Measurements from ENCODE around the gene GRM7. TPM values are rescaled to one million over a fixed set of nuclear protein-coding genes. Genes with fewer than 3 reads are reported as not detected.

The GRM7 gene
- polyA plus RNA-seq, 3 donors, result not detected

- Histone ChIP-seq H3K36me3 (replicated peaks in 1 of 2; ENCODE audit: control insufficient read depth in 1 of 2, insufficient read depth in 2 of 2, low read length in 2 of 2) (no peaks in the 10 kb centered on the region), H2AFZ (ENCODE audit: insufficient read depth, low read depth, low read length, poor library complexity, severe bottlenecking) (no peak overlapping the region), H3K9me3 (replicated peaks in 1 of 2; ENCODE audit: control insufficient read depth in 1 of 2, insufficient read depth in 1 of 2, low read length in 2 of 2) (no peaks in the 10 kb centered on the region), H4K20me1 (ENCODE audit: insufficient read depth, low read length) (no peaks in the 10 kb centered on the region), H3K79me2 (ENCODE audit: insufficient read depth, low read length) (no peaks in the 10 kb centered on the region), H3K4me3 (replicated peaks in 1 of 3; ENCODE audit: low read depth in 2 of 3, low read length in 3 of 3) (no peak overlapping the region), H3K27me3 (ENCODE audit: control insufficient read depth in 2 of 2, insufficient read depth in 2 of 2, low read length in 2 of 2) (no peaks in the 10 kb centered on the region), H3K4me2 (replicated peaks; ENCODE audit: extremely low read depth, low read length, poor library complexity, severe bottlenecking) (no peak overlapping the region), H3K27ac (ENCODE audit: low read depth in 1 of 2, low read length in 2 of 2) (no peak overlapping the region), H3K9ac (ENCODE audit: insufficient read depth, low read length, poor library complexity, severe bottlenecking) (no peak overlapping the region), H3K4me1 (ENCODE audit: control insufficient read depth in 1 of 2, insufficient read depth in 2 of 2, low read length in 2 of 2) (no peaks in the 10 kb centered on the region)
- DNase-seq, result no peak
- intact Hi-C loops (cut with micrococcal nuclease), result no loop called here
- Mint-ChIP-seq H3K4me3 (no peak overlapping the region), H3K9me3 (peaks cover 0 to 5% (median 0%) of the 10 kb centered on the region in 7 donors), H3K36me3 (no peaks in the 10 kb centered on the region), H3K27me3 (ENCODE audit: low read depth in 3 of 3) (no peaks in the 10 kb centered on the region), H3K27ac (no peak overlapping the region), H3K4me1 (no peaks in the 10 kb centered on the region)
- no peak for TF ChIP-seq CTCF (IDR thresholded peaks at IDR 0.05)
- no CpG with 5 or more reads among the region's 3 CpGs for WGBS (ENCODE audit: insufficient coverage)
These were observed 797.4 kb downstream of the GRM7 start for GRCh38 chr3:7658294-7658693.

- H3K36me3 Mint-ChIP-seq, result no peaks in the 10 kb centered on the region
These were observed 798.2 kb downstream of the GRM7 start for GRCh38 chr3:7659079-7659478.

More at GRCh38 chr3:7659079-7659478, 798.2 kb downstream of the GRM7 start:
- H3K27ac ChIP-seq (ENCODE audit: low read depth in 1 of 2, low read length in 2 of 2), result no peak overlapping the region
- no CpG with 5 or more reads among the region's 1 CpG for WGBS (ENCODE audit: insufficient coverage)
- no peaks in the 10 kb centered on the region for H3K36me3 ChIP-seq (replicated peaks in 1 of 2; ENCODE audit: control insufficient read depth in 1 of 2, insufficient read depth in 2 of 2, low read length in 2 of 2)
- no peaks in the 10 kb centered on the region for H4K20me1 ChIP-seq (ENCODE audit: insufficient read depth, low read length)
- H2AFZ ChIP-seq (ENCODE audit: insufficient read depth, low read depth, low read length, poor library complexity, severe bottlenecking), result no peak overlapping the region
- H3K4me2 ChIP-seq (replicated peaks; ENCODE audit: extremely low read depth, low read length, poor library complexity, severe bottlenecking), result no peak overlapping the region
- H3K9ac ChIP-seq (ENCODE audit: insufficient read depth, low read length, poor library complexity, severe bottlenecking), result no peak overlapping the region
- no peaks in the 10 kb centered on the region for H3K27me3 Mint-ChIP-seq (ENCODE audit: low read depth in 3 of 3)
- no peak overlapping the region for H3K4me3 Mint-ChIP-seq
- H3K9me3 ChIP-seq (replicated peaks in 1 of 2; ENCODE audit: control insufficient read depth in 1 of 2, insufficient read depth in 1 of 2, low read length in 2 of 2), result no peaks in the 10 kb centered on the region
- intact Hi-C loops (cut with micrococcal nuclease), result no loop called here
- no peak for TF ChIP-seq CTCF (IDR thresholded peaks at IDR 0.05)
- H3K27me3 ChIP-seq (ENCODE audit: control insufficient read depth in 2 of 2, insufficient read depth in 2 of 2, low read length in 2 of 2), result no peaks in the 10 kb centered on the region
- no peak overlapping the region for H3K27ac Mint-ChIP-seq
- no peaks in the 10 kb centered on the region for H3K79me2 ChIP-seq (ENCODE audit: insufficient read depth, low read length)
- no peak overlapping the region for H3K4me3 ChIP-seq (replicated peaks in 1 of 3; ENCODE audit: low read depth in 2 of 3, low read length in 3 of 3)
- no peak for DNase-seq
- H3K4me1 Mint-ChIP-seq, result no peaks in the 10 kb centered on the region
- H3K4me1 ChIP-seq (ENCODE audit: control insufficient read depth in 1 of 2, insufficient read depth in 2 of 2, low read length in 2 of 2), result no peaks in the 10 kb centered on the region
- peaks cover 0 to 5% (median 0%) of the 10 kb centered on the region in 7 donors for H3K9me3 Mint-ChIP-seq

All from CD14-positive monocyte (primary cell).